ENCODE measurements around the gene LRRC14B. TPM values are rescaled to one million over a fixed set of nuclear protein-coding genes. Genes with fewer than 3 reads are reported as not detected.
"Not testable (repeated sequence)": the region's sequence is repeated elsewhere in the genome, so short reads cannot be mapped to it uniquely, and the experiment has no call there.

Gene LRRC14B
- total RNA-seq, 1 donor from 2014 or later = not detected

- H3K27me3 Mint-ChIP-seq (ENCODE audit: insufficient read depth, low read depth) = peaks cover 2% of the 10 kb centered on the region
- Histone ChIP-seq H3K36me3 (peaks cover 8% of the 10 kb centered on the region), H3K9me3 (ENCODE audit: low read depth) (no peaks in the 10 kb centered on the region), H3K4me2 (no peak overlapping the region), H2AFZ (replicated peaks) (no peak overlapping the region), H4K20me1 (ENCODE audit: low read depth) (peaks cover 4% of the 10 kb centered on the region), H3K27me3 (no peaks in the 10 kb centered on the region), H3K79me2 (ENCODE audit: low read depth) (no peaks in the 10 kb centered on the region), H3F3A (ENCODE audit: low read depth) (no peaks in the 10 kb centered on the region), H3K9ac (no peak overlapping the region), H3K27ac (no peak overlapping the region), H3K4me3 (no peak overlapping the region), H3K4me1 (no peaks in the 10 kb centered on the region)
- no peaks in the 10 kb centered on the region for H3K9me3 Mint-ChIP-seq
- DNase-seq (ENCODE audit: low spot score) = no peak
- H3K36me3 Mint-ChIP-seq = peaks cover 45% of the 10 kb centered on the region
- no peaks in the 10 kb centered on the region for H3K4me1 Mint-ChIP-seq
- no peak overlapping the region for H3K4me3 Mint-ChIP-seq
- no peak for TF ChIP-seq CTCF (IDR thresholded peaks at IDR 0.05)
- TF ChIP-seq EZH2phosphoT487 (IDR thresholded peaks at IDR 0.05) = no peak
- no peak for TF ChIP-seq EZH2 (IDR thresholded peaks at IDR 0.05)
- H3K27ac Mint-ChIP-seq = no peak overlapping the region
These were observed 37.6 kb downstream of the LRRC14B start for GRCh38 chr5:228886-229285.

DNA sequence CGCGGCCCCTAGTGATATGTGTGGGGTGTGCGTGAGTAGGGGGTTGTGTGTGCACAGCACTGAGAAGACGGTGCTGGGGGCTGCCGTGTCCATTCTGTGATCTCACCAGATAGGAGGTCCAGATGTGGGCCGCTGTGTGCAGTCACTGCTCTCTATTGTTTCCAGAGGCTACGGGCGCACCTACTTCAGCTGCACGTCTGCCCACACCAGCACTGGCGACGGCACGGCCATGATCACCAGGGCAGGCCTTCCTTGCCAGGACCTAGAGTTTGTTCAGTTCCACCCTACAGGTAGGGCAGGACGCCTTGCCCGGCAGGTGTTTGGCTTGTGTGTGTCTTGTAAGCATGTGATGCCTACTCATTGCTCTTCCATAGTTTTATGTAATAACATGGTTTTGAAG, 39.4 kb downstream of the LRRC14B start:
- Mint-ChIP-seq H3K36me3 (peaks cover 40% of the 10 kb centered on the region), H3K27me3 (ENCODE audit: insufficient read depth, low read depth) (peaks cover 2% of the 10 kb centered on the region), H3K27ac (no peak overlapping the region), H3K4me3 (no peak overlapping the region), H3K4me1 (no peaks in the 10 kb centered on the region), H3K9me3 (no peaks in the 10 kb centered on the region)
- no peak for TF ChIP-seq EZH2 (IDR thresholded peaks at IDR 0.05)
- no peak for TF ChIP-seq EZH2phosphoT487 (IDR thresholded peaks at IDR 0.05)
- TF ChIP-seq CTCF (IDR thresholded peaks at IDR 0.05) = no peak
- Histone ChIP-seq H3K9me3 (ENCODE audit: low read depth) (no peaks in the 10 kb centered on the region), H3K4me2 (no peak overlapping the region), H2AFZ (replicated peaks) (no peak overlapping the region), H3K27me3 (no peaks in the 10 kb centered on the region), H3K4me1 (no peaks in the 10 kb centered on the region), H4K20me1 (ENCODE audit: low read depth) (no peaks in the 10 kb centered on the region), H3K79me2 (ENCODE audit: low read depth) (no peaks in the 10 kb centered on the region), H3F3A (ENCODE audit: low read depth) (no peaks in the 10 kb centered on the region), H3K9ac (no peak overlapping the region), H3K36me3 (peaks cover 8% of the 10 kb centered on the region), H3K4me3 (no peak overlapping the region), H3K27ac (no peak overlapping the region)
- no peak for DNase-seq (ENCODE audit: low spot score)

DNA sequence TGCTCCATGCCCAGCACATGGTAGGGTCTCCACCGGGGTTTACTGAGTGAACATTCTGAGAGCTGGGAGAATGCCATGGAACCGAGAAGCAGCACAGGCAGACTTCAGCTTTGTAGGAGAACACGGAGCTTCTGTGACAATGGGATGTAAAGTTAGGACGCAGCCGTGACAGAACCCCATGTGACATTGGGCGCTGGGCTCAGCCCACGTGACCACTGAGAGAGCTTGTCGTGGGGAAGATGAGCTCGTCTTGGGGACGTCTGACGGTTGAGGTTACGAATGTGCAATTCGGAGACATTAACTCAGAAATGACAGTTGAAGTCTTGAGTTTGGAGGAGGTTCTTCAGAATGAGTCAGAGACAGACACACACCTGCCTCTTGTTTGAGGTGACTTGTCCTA, 40.4 kb downstream of the LRRC14B start:
- peaks cover 8% of the 10 kb centered on the region for H3K36me3 ChIP-seq
- H3K36me3 Mint-ChIP-seq = peaks cover 36% of the 10 kb centered on the region

DNA sequence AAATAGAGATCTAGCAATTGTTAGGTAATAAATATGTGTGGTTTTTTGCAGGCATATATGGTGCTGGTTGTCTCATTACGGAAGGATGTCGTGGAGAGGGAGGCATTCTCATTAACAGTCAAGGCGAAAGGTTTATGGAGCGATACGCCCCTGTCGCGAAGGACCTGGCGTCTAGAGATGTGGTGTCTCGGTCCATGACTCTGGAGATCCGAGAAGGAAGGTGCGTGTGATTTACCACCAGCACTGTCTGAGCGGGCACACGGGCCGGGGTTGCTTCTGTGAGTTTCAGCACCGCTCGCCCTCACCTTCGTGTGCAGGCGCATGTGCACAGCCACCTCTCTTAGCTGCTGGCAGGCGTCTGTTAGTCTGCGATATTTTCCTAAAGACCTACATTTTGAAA, 42.1 kb downstream of the LRRC14B start:
- H3K79me2 ChIP-seq (ENCODE audit: low read depth); H3K4me3 Mint-ChIP-seq; H3K9me3 Mint-ChIP-seq; H4K20me1 ChIP-seq (ENCODE audit: low read depth); H3K4me3 ChIP-seq; H3K4me2 ChIP-seq; H3K4me1 Mint-ChIP-seq; H3K36me3 ChIP-seq; H3K27me3 Mint-ChIP-seq (ENCODE audit: insufficient read depth, low read depth); H3K27ac ChIP-seq; H2AFZ ChIP-seq (replicated peaks); H3K9ac ChIP-seq; H3K9me3 ChIP-seq (ENCODE audit: low read depth); H3K27ac Mint-ChIP-seq; H3K4me1 ChIP-seq; H3F3A ChIP-seq (ENCODE audit: low read depth); DNase-seq (ENCODE audit: low spot score); H3K27me3 ChIP-seq: not testable (repeated sequence)
- peaks cover 32% of the 10 kb centered on the region for H3K36me3 Mint-ChIP-seq

More for the DNA sequence above, 40.4 kb downstream of the LRRC14B start:
- no peak overlapping the region for H3K27ac Mint-ChIP-seq
- no peaks in the 10 kb centered on the region for H3K9me3 ChIP-seq (ENCODE audit: low read depth)
- H4K20me1 ChIP-seq (ENCODE audit: low read depth) = no peaks in the 10 kb centered on the region
- DNase-seq (ENCODE audit: low spot score) = no peak
- H3K4me3 Mint-ChIP-seq = no peak overlapping the region
- H3K79me2 ChIP-seq (ENCODE audit: low read depth) = no peaks in the 10 kb centered on the region
- H3K27me3 ChIP-seq = no peaks in the 10 kb centered on the region
- no peak overlapping the region for H3K27ac ChIP-seq
- no peaks in the 10 kb centered on the region for H3K4me1 ChIP-seq
- no peak overlapping the region for H2AFZ ChIP-seq (replicated peaks)
- H3K4me3 ChIP-seq = no peak overlapping the region
- H3K4me1 Mint-ChIP-seq = no peaks in the 10 kb centered on the region
- H3K27me3 Mint-ChIP-seq (ENCODE audit: insufficient read depth, low read depth) = no peaks in the 10 kb centered on the region
- TF ChIP-seq EZH2 (IDR thresholded peaks at IDR 0.05) = no peak
- TF ChIP-seq EZH2phosphoT487 (IDR thresholded peaks at IDR 0.05) = no peak
- no peak for TF ChIP-seq CTCF (IDR thresholded peaks at IDR 0.05)
- H3K9ac ChIP-seq = no peak overlapping the region
- no peak overlapping the region for H3K4me2 ChIP-seq
- H3F3A ChIP-seq (ENCODE audit: low read depth) = no peaks in the 10 kb centered on the region
- H3K9me3 Mint-ChIP-seq = no peaks in the 10 kb centered on the region

All from neural progenitor cell (in vitro differentiated cells).